Thoracic aorta endothelial cell (primary cell): Measurements from ENCODE around the gene BARHL1. TPM values are rescaled to one million over a fixed set of nuclear protein-coding genes. Genes with fewer than 3 reads are reported as not detected.

Source experiments
- total RNA-seq: library from RNA; depleted of rRNA; stranded (reverse); fragments of >200 nt; gene quantifications from 2 replicates; pipeline ENCODE4 v1.2.3, GENCODE V29; 2012

BARHL1 gene
- not detected in 2 replicates for total RNA-seq

GRCh38 chr9:132582276-132582785 is at the start of gene BARHL1:
BARHL1 (plus strand) TSS chr9:132582606; CDS start chr9:132582798, 192 bp downstream.

Other genes with a start within 250 kb of the BARHL1 start
- gene SETX, start 227.6 kb upstream of the BARHL1 start, total RNA-seq = 85.9 and 97.7 TPM in 2 replicates
- 12.5 and 14.1 TPM in 2 replicates for gene TTF1, start 175.8 kb upstream of the BARHL1 start, total RNA-seq
- gene CFAP77, start 172.4 kb upstream of the BARHL1 start, total RNA-seq = not detected in 2 replicates
- 17.6 and 18.8 TPM in 2 replicates for gene DDX31, start 87.4 kb downstream of the BARHL1 start, total RNA-seq
- gene GTF3C4, start 87.9 kb downstream of the BARHL1 start, total RNA-seq = 33.2 and 37.0 TPM in 2 replicates